AG04449 (cell line): ENCODE measurements around the gene KITLG.
"Not testable (repeated sequence)": the region's sequence is repeated elsewhere in the genome, so short reads cannot be mapped to it uniquely, and the experiment has no call there.

ENCODE experiments used
- CTCF ChIA-PET: fragments of 350-600 bp; formaldehyde crosslinking; extraction: SDS; loops from one replicate; lab custom pipeline; 2021; ENCODE audit warnings: antibody characterized with exemption; lab: Yijun Ruan, JAX
- POLR2A ChIA-PET: fragments of 400-600, 350-600 bp; formaldehyde crosslinking; extraction: SDS; loops from one replicate; lab custom pipeline; 2020; ENCODE audit warnings: antibody characterized with exemption, inconsistent platforms; lab: Yijun Ruan, JAX
- DNase-seq: peaks from one replicate; pipeline ENCODE4 v3.0.0-alpha.2; 2010; ENCODE audit warnings: low read depth, low spot score
- H3K4me3 ChIP-seq: 2 replicates; pipeline ENCODE4 v1.5.1; 2011; ENCODE audit warnings: low read depth, mild to moderate bottlenecking, control low read depth, low read length
- TF ChIP-seq, protein P1 (sequence below): IDR thresholded peaks from one replicate; pipeline ENCODE4 v1.5.1; 2011; ENCODE audit warnings: mild to moderate bottlenecking, moderate library complexity, low read length, control low read depth, inconsistent platforms; ENCODE audit not compliant: insufficient read depth; ENCODE audit errors: missing control alignments

Gene KITLG

DNA sequence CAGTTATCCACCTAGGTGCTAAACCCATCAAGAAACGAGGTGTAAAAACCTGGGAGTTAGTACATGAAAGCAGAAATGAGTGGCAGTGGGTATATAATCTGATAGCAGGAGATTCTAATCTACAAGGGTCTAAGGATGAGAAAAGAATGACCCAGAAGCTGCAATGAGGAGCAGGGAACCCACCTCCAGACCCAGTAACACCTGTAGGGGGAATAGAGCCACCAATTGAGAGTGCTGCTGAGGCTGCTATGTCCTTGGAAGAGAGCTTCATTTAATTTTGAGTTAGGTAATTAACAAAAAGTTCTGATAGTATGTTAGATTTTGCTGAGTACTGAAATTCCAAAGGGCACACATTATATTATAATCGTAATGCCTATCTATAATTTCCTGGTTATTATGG lies 89.8 kb downstream of the KITLG start:
- POLR2A ChIA-PET = no interaction called here
- CTCF ChIA-PET = no interaction called here
- H3K4me3 ChIP-seq = no peak overlapping the region
- DNase-seq = no peak
- TF ChIP-seq, protein P1, sequence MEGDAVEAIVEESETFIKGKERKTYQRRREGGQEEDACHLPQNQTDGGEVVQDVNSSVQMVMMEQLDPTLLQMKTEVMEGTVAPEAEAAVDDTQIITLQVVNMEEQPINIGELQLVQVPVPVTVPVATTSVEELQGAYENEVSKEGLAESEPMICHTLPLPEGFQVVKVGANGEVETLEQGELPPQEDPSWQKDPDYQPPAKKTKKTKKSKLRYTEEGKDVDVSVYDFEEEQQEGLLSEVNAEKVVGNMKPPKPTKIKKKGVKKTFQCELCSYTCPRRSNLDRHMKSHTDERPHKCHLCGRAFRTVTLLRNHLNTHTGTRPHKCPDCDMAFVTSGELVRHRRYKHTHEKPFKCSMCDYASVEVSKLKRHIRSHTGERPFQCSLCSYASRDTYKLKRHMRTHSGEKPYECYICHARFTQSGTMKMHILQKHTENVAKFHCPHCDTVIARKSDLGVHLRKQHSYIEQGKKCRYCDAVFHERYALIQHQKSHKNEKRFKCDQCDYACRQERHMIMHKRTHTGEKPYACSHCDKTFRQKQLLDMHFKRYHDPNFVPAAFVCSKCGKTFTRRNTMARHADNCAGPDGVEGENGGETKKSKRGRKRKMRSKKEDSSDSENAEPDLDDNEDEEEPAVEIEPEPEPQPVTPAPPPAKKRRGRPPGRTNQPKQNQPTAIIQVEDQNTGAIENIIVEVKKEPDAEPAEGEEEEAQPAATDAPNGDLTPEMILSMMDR = no peak

DNA sequence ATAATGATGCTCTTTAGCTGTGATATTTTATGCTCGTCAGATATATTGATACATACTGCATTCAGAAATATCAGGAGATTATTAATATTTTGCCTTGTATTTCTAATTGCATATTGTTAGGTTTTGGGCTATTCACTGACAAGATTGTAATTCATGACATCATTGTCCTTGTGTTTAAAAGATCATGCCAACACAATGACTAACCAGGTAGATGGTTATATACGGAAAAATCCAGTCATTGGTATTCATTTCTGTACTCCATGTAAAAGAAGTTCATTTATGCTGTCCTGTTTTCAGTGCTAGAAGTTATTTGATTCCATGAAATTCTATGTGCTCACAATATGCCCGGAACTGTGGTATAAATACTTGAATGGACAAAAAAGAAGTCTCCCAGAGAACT lies 107.5 kb downstream of the KITLG start:
- H3K4me3 ChIP-seq = no peak overlapping the region
- ChIA-PET POLR2A (no interaction called here), CTCF (interaction anchor here (1.2 kb wide), 1 partner anchor 25 kb away, joined by 4 read pairs; no protein-coding TSS in a partner anchor)
- TF ChIP-seq, protein P1 = no peak
- no peak for DNase-seq

- ChIA-PET CTCF (interaction anchor here (1.2 kb wide), 1 partner anchor 25 kb away, joined by 4 read pairs; no protein-coding TSS in a partner anchor), POLR2A (interaction anchor here (0.6 kb wide), 1 partner anchor 284 kb away, joined by 3 read pairs; no protein-coding TSS in a partner anchor)
- no peak for DNase-seq
- no peak overlapping the region for H3K4me3 ChIP-seq
- TF ChIP-seq, protein P1 = no peak
Measured at GRCh38 chr12:88472248-88472647, 108.0 kb downstream of the KITLG start.

GRCh38 chr12:88471331-88472045 lies 108.8 kb downstream of the KITLG start:
- H3K4me3 ChIP-seq = no peak overlapping the region
- no peak for DNase-seq
- CTCF ChIA-PET = interaction anchor here (1.2 kb wide), 1 partner anchor 26 kb away, joined by 4 read pairs; no protein-coding TSS in a partner anchor
- TF ChIP-seq, protein P1 = no peak
- POLR2A ChIA-PET = interaction anchor here (0.6 kb wide), 1 partner anchor 283 kb away, joined by 3 read pairs; no protein-coding TSS in a partner anchor

- no peak for DNase-seq
- TF ChIP-seq, protein P1 = no peak
- H3K4me3 ChIP-seq = no peak overlapping the region
- ChIA-PET CTCF (no interaction called here), POLR2A (no interaction called here)
Measured at GRCh38 chr12:88469154-88469553, 111.1 kb downstream of the KITLG start.

DNA sequence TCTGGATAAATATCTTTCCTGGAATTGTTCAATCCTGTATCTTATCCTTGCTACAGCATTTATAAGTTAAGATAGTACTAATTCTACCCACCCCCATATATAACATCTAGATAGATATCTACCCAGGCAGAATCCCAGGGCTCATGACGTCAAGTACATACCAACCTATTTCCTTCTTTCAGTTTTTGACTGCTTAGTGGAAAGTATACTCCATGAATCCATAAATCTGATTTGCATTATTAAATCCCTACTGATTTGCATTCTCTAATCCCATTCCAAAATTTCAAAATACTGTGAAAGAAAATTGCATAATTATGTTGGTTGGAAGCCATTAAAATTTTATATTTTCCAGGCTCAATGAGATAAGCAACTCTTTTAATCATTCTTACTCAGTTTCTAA lies 111.7 kb downstream of the KITLG start:
- ChIA-PET POLR2A (no interaction called here), CTCF (no interaction called here)
- DNase-seq = no peak
- H3K4me3 ChIP-seq = no peak overlapping the region
- TF ChIP-seq, protein P1 = no peak

DNA sequence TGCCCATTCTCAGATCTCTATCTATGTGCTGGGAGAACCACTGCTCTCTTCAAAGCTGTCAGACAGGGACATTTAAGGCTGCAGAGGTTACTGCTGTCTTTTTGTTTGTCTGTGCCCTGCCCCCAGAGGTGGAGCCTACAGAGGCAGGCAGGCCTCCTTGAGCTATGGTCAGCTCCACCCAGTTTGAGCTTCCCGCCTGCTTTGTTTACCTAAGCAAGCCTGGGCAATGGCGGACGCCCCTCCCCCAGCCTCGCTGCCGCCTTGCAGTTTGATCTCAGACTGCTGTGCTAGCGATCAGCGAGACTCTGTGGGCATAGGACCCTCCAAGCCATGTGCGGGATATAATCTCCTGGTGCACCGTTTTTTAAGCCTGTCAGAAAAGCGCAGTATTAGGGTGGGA lies 113.6 kb downstream of the KITLG start:
- CTCF ChIA-PET, DNase-seq, POLR2A ChIA-PET, H3K4me3 ChIP-seq: not testable (repeated sequence)
